Panc1 (cell line): ENCODE data around the gene ATE1. TPM values are rescaled to one million over a fixed set of nuclear protein-coding genes. Genes with fewer than 3 reads are reported as not detected.

Experiments
- ATAC-seq: fragments of 200-7000 bp; cut with Tn5 transposase; 2 replicates; pipeline ENCODE4 v1.9.1; 2020; ENCODE audit warnings: mild to moderate bottlenecking, moderate library complexity
- BruUV-seq: library from RNA; stranded (reverse); fragments of 400-500 nt; replicated peaks from 2 replicates; lab custom pipeline; 2021; lab: Mats Ljungman, UMichigan
- CTCF ChIA-PET: fragments of 300-600 bp; sonication (Branson Sonifier 250); formaldehyde crosslinking; loops from one replicate; lab custom pipeline; 2022; ENCODE audit warnings: antibody characterized with exemption; lab: Charles Lee
- POLR2A ChIA-PET: fragments of 300-600 bp; sonication (Branson Sonifier 250); formaldehyde crosslinking; loops from one replicate; lab custom pipeline; 2022; ENCODE audit warnings: antibody characterized with exemption; lab: Charles Lee
- DNase-seq: peaks from one replicate; pipeline ENCODE4 v3.0.0-alpha.2; 2010; ENCODE audit warnings: low read depth, low spot score
- H3K27ac ChIP-seq: 2 replicates; pipeline ENCODE4 v1.5.1; 2011; ENCODE audit warnings: mild to moderate bottlenecking, low read length, inconsistent platforms
- H3K27me3 ChIP-seq: fragments of 200-500 bp; sonication (Bioruptor generic); 2 replicates; pipeline ENCODE4 v1.6.0; 2014; ENCODE audit warnings: low read length, inconsistent platforms; ENCODE audit not compliant: control insufficient read depth, insufficient read depth
- H3K36me3 ChIP-seq: fragments of 200-500 bp; sonication (Bioruptor generic); 2 replicates; pipeline ENCODE4 v1.5.1; 2014; ENCODE audit warnings: inconsistent platforms, mild to moderate bottlenecking, low read length, moderate library complexity; ENCODE audit not compliant: control insufficient read depth, insufficient read depth
- H3K4me1 ChIP-seq: 2 replicates; pipeline ENCODE4 v1.5.1; 2011; ENCODE audit warnings: inconsistent platforms, mild to moderate bottlenecking, low read length, moderate library complexity; ENCODE audit not compliant: control insufficient read depth, insufficient read depth
- H3K4me3 ChIP-seq, 2 experiments: 2 replicates each; pipeline ENCODE4 v1.5.1; 2011 to 2012; ENCODE audit warnings: low read depth in 2 of 2, low read length in 2 of 2, mild to moderate bottlenecking in 2 of 2, inconsistent platforms in 1 of 2, moderate library complexity in 1 of 2
- H3K9me3 ChIP-seq: fragments of 200-500 bp; sonication (Bioruptor generic); 2 replicates; pipeline ENCODE4 v1.5.1; 2014; ENCODE audit warnings: low read depth, mild to moderate bottlenecking, inconsistent platforms, low read length, moderate library complexity; ENCODE audit not compliant: control insufficient read depth, insufficient read depth
- CTCF ChIP-seq: fragments of 450-650 bp; IDR thresholded peaks from 2 replicates; pipeline ENCODE4 v1.5.1; 2017; ENCODE audit warnings: mild to moderate bottlenecking
- POLR2AphosphoS5 ChIP-seq: IDR thresholded peaks from 2 replicates; pipeline ENCODE4 v1.6.1; 2012; ENCODE audit warnings: mild to moderate bottlenecking, low read depth, low read length, moderate library complexity
- REST ChIP-seq, 2 experiments: IDR thresholded peaks; 2 replicates each; pipeline ENCODE4 v1.6.1; 2011 to 2012; ENCODE audit warnings: low read depth in 2 of 2, control low read depth in 1 of 2, low read length in 1 of 2, mild to moderate bottlenecking in 1 of 2, moderate library complexity in 1 of 2; ENCODE audit not compliant: insufficient read depth in 1 of 2
- SIN3A ChIP-seq: IDR thresholded peaks from 2 replicates; pipeline ENCODE4 v1.6.1; 2012; ENCODE audit warnings: low read depth, mild to moderate bottlenecking, low read length, moderate library complexity, borderline replicate concordance; ENCODE audit not compliant: insufficient read depth
- TCF7L2 ChIP-seq: IDR thresholded peaks from 2 replicates; pipeline ENCODE4 v1.6.1; 2011; ENCODE audit warnings: mild to moderate bottlenecking, low read depth, low read length, inconsistent platforms
- in situ Hi-C: cut with HindIII; loops from 2 replicates; pipeline ENCODE4 v1.10.0; 2016; ENCODE audit warnings: low sequenced_read_pairs, low pct_unique_long_range_greater_than_20kb
- intact Hi-C: fragments of 100-400 bp; cut with micrococcal nuclease; formaldehyde crosslinking; loops from one replicate; pipeline ENCODE4 v1.10.0; 2022; ENCODE audit not compliant: unreplicated experiment
- total RNA-seq: library from RNA; stranded (reverse); gene quantifications from one replicate; pipeline ENCODE4 v1.2.1, GENCODE V29; 2021; ENCODE audit not compliant: unreplicated experiment

Gene ATE1
- total RNA-seq, 1 experiment from 2014 or later: 45.5 TPM

GRCh38 chr10:121845044-121845784, 82.6 kb downstream of the ATE1 start:
- DNase-seq: no peak
- BruUV-seq: no TSS peak
- in situ Hi-C loops: no loop called here

GRCh38 chr10:121844537-121844936, 83.3 kb downstream of the ATE1 start:
- BruUV-seq: no TSS peak
- in situ Hi-C loops: no loop called here
- ChIA-PET POLR2A (no interaction called here), CTCF (no interaction called here)
- Histone ChIP-seq H3K4me3 (no peak overlapping the region), H3K36me3 (no peaks in the 10 kb centered on the region), H3K4me1 (no peaks in the 10 kb centered on the region), H3K27me3 (no peaks in the 10 kb centered on the region), H3K27ac (no peak overlapping the region), H3K9me3 (no peaks in the 10 kb centered on the region)
- ATAC-seq (no peak), DNase-seq (no peak)
- intact Hi-C loops: no loop called here
- TF ChIP-seq SIN3A: no peak
- TF ChIP-seq POLR2AphosphoS5: no peak
- no peak for TF ChIP-seq TCF7L2
- no peak for TF ChIP-seq REST (IDR thresholded peaks at IDR 0.05; ENCODE audit: insufficient read depth in 1 of 2, low read depth in 2 of 2, low read length in 1 of 2)
- TF ChIP-seq CTCF: no peak

More at GRCh38 chr10:121845044-121845784, 82.6 kb downstream of the ATE1 start:
- intact Hi-C loops: no loop called here
- ATAC-seq: no peak
- H3K4me1 ChIP-seq: no peaks in the 10 kb centered on the region
- no peaks in the 10 kb centered on the region for H3K36me3 ChIP-seq
- ChIA-PET CTCF (no interaction called here), POLR2A (interaction anchor here (0.6 kb wide), 1 partner anchor 30 kb away, joined by 3 read pairs; no protein-coding TSS in a partner anchor)
- TF ChIP-seq CTCF (no peak), SIN3A (no peak), REST (IDR thresholded peaks at IDR 0.05; ENCODE audit: insufficient read depth in 1 of 2, low read depth in 2 of 2, low read length in 1 of 2) (no peak), POLR2AphosphoS5 (no peak), TCF7L2 (no peak)
- H3K27ac ChIP-seq: no peak overlapping the region
- no peaks in the 10 kb centered on the region for H3K9me3 ChIP-seq
- no peak overlapping the region for H3K4me3 ChIP-seq
- H3K27me3 ChIP-seq: no peaks in the 10 kb centered on the region
